HG02981 (cell line): ENCODE data around the gene ITGB1.
"Not testable (repeated sequence)": the region's sequence is repeated elsewhere in the genome, so short reads cannot be mapped to it uniquely, and the experiment has no call there.

Experiments
- ATAC-seq: cut with Tn5 transposase; IDR thresholded peaks from one replicate; pipeline ENCODE4 v1.9.1; 2021; ENCODE audit warnings: mild to moderate bottlenecking, moderate library complexity; ENCODE audit not compliant: unreplicated experiment

ITGB1 gene

GRCh38 chr10:32980558-32981468, 22.8 kb upstream of the ITGB1 start:
- peak; percentile 96 for ATAC-seq

DNA sequence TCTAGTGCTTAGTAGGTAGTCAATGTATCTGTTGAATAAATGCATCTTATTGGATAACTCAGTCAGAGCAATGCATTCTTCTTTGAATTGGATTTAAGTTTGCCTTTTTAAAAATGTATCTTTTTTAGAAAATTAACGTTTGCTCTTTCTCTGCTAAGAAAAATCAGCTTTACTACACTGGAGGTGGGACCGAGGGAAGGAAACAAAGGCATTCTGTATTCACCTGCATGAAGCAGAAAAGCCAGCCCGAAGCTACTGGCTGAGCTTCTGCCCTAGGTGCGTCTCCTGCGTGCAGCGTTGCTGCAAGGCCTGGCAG, 22.2 kb upstream of the ITGB1 start:
- no peak for ATAC-seq

DNA sequence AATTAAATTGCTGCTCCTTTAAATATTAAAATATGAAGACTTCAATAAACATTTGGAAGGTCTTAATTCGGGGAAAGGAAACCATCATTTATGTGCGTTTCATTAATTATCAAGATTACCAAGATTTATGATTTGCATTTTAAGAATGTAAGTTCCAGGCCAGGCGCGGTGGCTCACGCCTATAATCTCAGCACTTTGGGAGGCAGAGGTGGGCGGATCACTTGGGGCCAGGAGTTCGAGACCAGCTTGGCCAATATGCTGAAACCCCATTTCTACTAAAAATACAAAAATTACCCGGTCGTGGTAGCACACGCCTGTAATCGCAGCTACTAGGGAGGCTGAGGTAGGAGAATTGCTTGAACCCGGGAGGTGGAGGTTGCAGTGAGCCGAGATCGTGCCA, 21.7 kb upstream of the ITGB1 start:
- ATAC-seq = not testable (repeated sequence)

DNA sequence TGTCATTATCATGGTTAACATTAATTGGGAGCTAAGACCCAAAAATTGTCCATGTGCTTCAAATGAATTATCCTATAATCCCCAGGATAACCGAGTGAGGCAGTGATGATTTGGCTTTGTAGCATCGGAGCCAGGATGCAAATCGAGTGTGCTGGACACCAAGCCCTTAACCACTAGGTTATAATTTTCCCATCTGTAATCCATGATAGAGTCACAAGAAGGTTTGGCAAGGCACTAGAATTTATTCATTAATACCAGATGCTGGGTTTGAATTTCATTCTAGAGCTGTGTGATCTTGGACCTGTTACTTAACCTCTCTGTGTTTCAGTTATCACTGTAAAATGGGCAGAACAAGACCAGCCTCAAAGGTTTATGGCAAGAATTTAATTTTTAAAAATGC, 21.0 kb upstream of the ITGB1 start:
- no peak for ATAC-seq

- ATAC-seq = not testable (repeated sequence)
Measured at GRCh38 chr10:32977846-32978809, 20.1 kb upstream of the ITGB1 start.

DNA sequence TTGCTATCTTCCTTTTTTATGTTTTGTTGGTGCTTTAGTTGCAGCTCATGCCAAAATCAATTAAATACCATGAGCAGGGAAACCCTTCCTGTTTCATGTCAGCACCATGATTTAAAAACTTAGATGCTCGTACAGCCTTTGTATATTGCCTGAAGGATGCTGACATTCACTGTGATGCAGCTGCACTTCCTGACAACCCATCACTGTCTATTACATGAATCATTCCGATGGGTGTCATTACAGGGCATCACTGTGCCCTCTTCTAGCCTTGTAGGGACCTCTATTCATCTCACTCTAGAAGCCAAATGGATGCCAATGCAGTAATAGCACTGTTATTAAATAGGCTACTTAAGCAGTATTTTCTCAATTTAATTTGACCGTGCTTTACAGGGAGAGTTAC, 18.3 kb upstream of the ITGB1 start:
- no peak for ATAC-seq

DNA sequence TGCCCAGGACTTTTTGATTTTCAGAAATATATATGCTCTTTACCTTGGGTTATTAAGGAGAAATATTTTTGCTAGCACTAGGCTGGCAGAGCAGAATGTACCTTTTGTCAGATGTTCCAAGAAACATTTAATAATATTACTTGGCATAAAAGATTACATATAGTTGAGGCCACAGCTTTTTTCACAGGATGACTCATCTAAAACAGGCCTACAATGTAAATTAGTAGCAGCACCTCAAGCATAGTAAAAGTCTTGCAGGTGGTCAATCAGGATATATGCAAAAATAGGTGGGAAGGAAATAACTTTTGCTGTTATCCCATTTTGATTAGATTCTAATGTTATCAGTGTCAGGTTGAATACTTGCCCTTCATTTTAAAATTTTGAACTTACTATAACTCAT, 14.9 kb upstream of the ITGB1 start:
- ATAC-seq = no peak

DNA sequence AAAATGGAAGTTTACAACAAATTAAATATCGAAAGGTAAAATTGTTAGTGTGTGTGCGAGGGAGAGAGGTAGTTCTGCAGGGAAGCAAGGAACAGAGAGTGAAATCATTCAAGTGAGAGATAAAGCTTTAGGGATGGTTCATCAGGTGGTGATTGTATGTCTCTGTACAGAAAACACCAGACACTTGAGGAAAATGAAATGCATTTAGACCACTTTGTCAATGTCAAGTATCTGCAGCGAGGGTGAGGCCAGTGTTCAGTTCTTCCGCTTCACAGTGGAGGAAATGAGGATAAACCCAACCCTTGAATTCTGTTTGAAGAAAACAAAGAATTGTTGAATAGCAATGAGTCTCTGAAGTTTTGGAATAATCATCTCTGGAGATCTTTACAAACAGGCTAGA, 14.4 kb upstream of the ITGB1 start:
- no peak for ATAC-seq

DNA sequence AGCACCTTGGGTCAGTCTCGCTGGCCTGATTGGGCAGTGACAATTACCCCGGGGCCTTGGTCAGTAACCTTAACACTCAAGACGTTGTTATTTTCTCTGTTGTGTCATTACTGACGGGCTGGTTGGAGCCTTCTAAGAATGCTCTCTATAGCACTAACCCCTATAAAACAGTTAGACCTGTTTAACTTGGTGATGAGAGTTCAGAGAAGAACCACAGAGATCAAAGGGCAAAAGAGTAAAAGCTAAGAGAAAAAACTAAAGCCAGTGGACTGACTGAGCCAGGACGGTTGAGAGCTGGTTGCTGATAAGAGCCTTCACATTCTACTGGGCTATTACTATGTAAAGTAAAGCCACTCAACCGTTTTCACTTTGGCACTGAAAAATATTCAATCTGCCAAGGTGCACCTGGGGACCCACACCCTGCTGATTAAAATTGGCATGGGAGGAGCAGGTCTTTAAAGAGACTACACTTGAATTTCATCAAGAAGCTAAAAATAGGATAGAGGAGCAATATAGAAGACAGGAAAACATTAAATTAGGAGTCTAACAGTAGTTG, 13.6 kb upstream of the ITGB1 start:
- ATAC-seq = no peak

GRCh38 chr10:32970910-32971309, 12.9 kb upstream of the ITGB1 start:
- ATAC-seq = no peak

DNA sequence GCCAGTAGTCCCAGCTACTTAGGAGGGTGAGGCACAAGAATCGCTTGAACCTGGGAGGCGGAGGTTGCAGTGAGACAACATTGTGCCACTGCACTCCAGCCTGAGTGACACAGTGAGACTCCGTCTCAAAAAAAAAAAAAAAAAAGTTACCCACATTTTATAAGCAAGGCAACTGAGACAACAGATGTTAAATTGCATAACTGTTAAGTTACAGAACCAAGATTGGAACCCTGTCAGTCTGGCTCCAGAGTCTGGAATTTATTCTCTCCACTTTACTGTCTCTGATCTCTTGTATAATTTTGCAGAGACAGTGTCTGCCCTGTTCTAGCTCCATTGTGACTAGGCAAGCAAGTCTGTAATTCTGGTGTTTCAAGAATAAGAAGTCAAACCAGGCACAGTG, 6.2 kb upstream of the ITGB1 start:
- ATAC-seq = no peak

DNA sequence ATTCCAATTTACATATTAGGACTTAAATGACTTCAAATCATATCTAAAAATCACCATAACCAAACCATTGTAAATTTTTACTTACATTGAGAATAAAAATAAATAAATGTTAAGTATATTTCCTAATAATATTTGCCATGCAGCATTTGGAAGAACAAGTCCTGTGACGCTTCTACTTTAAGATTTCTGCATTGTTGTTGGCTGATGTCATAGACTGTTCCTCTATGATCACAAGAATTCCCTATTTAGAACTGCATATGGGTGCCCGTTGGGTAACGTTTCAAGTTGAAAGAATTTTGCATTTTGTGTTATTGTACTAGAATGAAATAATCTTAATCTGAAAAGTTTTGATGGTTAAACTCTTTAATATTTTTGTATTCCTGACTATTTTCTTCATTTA, 5.1 kb upstream of the ITGB1 start:
- no peak for ATAC-seq

DNA sequence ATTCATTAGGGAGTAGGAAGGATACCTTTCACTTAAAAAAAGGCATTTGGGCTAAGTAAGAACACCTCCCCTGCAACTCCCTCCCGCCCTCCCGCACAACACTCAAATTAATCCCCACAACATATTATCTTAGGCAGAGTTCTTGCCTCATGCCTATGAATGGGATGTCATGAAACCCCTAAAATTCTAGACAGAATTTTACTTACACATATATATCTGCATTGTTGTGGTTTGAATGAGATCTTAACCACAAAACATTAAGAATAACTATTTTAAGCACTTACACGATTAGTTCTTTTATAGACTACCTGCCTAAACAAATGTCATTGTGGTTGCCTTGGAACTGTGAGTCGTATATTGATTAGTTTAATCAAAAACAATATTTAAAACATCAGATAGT, 4.5 kb upstream of the ITGB1 start:
- no peak for ATAC-seq

- ATAC-seq = no peak
Measured at GRCh38 chr10:32961895-32962369, 3.9 kb upstream of the ITGB1 start.

DNA sequence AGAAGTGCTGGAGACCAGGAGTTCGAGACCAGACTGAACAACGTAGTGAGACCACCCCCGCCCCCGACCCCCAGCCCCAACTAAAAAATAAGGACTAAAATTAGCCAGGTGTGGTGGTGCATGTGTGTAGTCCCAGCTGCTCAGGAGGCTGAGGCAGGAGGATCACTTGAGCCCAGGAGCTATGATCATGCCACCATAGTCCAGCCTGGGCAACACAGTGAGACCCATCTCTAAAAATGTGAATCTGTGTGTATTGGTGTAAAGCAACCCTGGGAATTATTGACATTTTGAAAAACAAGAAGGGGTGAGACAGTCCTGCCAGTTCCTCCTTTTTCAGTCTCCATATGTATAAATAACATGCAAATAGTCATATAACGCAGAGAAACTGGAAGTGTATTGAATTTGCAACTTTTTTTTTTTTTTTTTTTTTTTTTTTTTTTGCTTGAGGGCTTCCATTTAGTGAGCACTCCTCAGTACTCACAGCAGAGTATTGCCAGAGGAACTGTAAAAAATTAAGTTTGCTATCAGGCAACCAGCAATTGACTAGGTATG, 3.4 kb upstream of the ITGB1 start:
- no peak for ATAC-seq

DNA sequence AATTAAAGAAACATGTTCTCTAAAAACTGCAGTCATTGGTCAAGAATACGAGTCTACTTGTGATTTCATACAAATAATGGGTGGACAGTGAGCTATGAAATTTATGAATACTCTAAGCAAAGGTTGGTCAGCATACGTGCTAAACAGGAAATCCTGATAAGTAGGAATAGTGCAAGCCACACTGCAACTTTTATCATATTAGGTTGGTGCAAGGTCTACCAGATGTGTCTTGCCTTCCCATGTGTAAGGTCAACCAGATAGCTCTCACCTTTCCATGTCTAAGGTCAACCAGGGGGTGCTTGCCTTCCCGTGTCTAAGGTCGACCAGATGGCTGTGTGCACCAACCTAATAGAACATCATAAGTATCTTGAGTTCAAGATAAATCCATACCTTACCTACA, 2.0 kb upstream of the ITGB1 start:
- ATAC-seq = no peak

DNA sequence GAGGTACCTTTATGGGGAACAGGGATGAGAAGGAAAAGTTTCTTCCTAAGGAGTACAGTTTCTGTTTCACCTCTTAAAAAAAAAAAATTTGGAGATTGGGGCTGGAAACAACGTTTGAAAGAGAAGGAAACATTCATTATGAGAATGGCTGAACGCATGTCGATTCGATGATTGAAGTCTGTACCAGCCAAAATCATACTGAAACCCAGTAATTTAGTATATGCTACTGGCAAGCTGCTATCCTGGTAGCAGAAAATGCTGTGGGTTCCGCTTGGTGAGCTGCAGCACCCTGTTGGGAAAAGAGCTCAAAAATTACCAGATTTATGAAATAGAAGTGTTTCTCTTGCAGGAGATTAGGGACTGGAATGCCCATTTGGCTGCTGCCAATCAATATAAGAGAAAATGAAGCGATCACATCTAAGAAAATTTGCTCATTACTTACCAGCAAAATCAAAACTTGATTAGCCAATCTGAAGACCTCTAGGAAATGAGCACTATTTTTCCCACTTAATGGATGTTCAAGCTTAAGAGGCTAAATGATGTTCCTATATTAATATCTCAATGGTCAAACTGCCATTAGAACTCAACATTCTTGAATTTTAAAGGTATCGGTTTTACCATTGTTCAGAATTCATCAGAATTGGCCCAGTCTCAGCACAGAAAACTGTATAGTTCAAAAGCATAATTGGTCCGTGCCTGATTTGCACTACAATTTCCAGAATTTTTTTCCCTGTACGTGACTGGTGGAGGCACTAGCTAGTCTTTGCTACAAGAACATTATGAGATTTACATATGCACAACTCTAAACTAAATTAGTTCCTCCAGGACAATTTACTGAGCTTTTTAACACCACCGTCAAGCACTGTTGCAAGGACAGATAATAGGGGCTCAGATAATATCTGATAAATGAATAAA, 1.2 kb upstream of the ITGB1 start:
- peak; percentile 36 for ATAC-seq

DNA sequence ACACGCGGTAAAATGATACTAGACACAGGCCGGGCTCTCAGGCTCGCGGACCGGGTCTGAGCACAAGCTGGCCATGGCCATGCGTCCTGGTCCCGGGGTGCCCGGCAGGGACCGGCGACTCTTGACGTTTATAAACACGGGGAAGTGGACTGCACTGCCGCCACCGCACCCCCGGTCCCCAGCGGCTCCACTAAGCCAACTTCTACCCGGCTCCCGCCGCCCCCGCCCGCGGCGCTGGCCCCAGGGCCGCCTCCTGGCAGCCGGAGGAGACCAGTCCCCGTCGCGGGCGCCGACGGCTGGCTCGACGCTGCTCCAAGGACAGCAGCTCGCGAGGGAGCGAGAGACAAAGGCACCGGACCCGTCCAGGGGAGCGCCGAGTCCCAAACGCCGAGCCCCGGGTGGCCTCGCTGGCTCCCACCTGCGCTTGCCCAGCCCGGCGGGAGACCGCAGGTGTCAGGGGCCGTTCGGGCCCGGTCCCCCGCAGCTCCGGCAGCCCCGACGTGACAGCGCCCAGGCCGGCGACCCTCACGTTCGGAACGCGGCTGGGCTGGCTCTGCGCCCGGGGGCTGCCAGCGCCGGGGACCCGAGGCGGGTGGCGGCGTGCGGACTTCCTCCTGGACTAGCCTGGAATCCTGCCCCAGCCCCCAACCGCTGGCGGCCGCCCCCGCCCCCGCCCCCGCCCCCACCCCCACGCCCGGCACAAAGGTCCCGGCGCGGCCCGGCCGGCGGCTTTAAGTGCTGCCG, 517 bp downstream of the ITGB1 start:
- ATAC-seq = peak; percentile 29
